Measurements from ENCODE around the gene RAB19.
"Not testable (repeated sequence)": the region's sequence is repeated elsewhere in the genome, so short reads cannot be mapped to it uniquely, and the experiment has no call there.

Gene RAB19

GRCh38 chr7:140404565-140405065, 757 bp downstream of the RAB19 start:
- H3K27me3 ChIP-seq (replicated peaks; ENCODE audit: control insufficient read depth, insufficient read depth, low read length), result peaks cover 8% of the 10 kb centered on the region
- peaks cover 26% of the 10 kb centered on the region for H3K4me1 ChIP-seq (ENCODE audit: control insufficient read depth, insufficient read depth, low read length)
- peak; percentile 52 for DNase-seq (ENCODE audit: low read depth)
- H3K36me3 ChIP-seq (ENCODE audit: control insufficient read depth, insufficient read depth, low read length, severe bottlenecking), result no peaks in the 10 kb centered on the region
- peak overlapping the region; percentile 64 for H3K4me3 ChIP-seq (ENCODE audit: low read length)
- no peak overlapping the region for H3K9ac ChIP-seq (ENCODE audit: low read length)
- H3K9me3 ChIP-seq (ENCODE audit: control insufficient read depth, low read length), result no peaks in the 10 kb centered on the region

GRCh38 chr7:140415361-140415760, 11.5 kb downstream of the RAB19 start:
- no peak overlapping the region for H3K4me3 ChIP-seq (ENCODE audit: low read length)
- H3K27me3 ChIP-seq (replicated peaks; ENCODE audit: control insufficient read depth, insufficient read depth, low read length), result peaks cover 2% of the 10 kb centered on the region
- no peak overlapping the region for H3K9ac ChIP-seq (ENCODE audit: low read length)
- H3K36me3 ChIP-seq (ENCODE audit: control insufficient read depth, insufficient read depth, low read length, severe bottlenecking), result no peaks in the 10 kb centered on the region
- peaks cover 5% of the 10 kb centered on the region for H3K4me1 ChIP-seq (ENCODE audit: control insufficient read depth, insufficient read depth, low read length)
- DNase-seq (ENCODE audit: low read depth), result no peak
- H3K9me3 ChIP-seq (ENCODE audit: control insufficient read depth, low read length), result peaks cover 3% of the 10 kb centered on the region

- not testable (repeated sequence) for H3K4me1 ChIP-seq (ENCODE audit: control insufficient read depth, insufficient read depth, low read length); H3K4me3 ChIP-seq (ENCODE audit: low read length); H3K36me3 ChIP-seq (ENCODE audit: control insufficient read depth, insufficient read depth, low read length, severe bottlenecking); H3K27me3 ChIP-seq (replicated peaks; ENCODE audit: control insufficient read depth, insufficient read depth, low read length); H3K9me3 ChIP-seq (ENCODE audit: control insufficient read depth, low read length); DNase-seq (ENCODE audit: low read depth); H3K9ac ChIP-seq (ENCODE audit: low read length)
Measured at GRCh38 chr7:140415816-140416215, 12.0 kb downstream of the RAB19 start.

- Histone ChIP-seq H3K9ac (ENCODE audit: low read length) (no peak overlapping the region), H3K9me3 (ENCODE audit: control insufficient read depth, low read length) (peaks cover 3% of the 10 kb centered on the region), H3K27me3 (replicated peaks; ENCODE audit: control insufficient read depth, insufficient read depth, low read length) (peaks cover 2% of the 10 kb centered on the region), H3K4me1 (ENCODE audit: control insufficient read depth, insufficient read depth, low read length) (peaks cover 5% of the 10 kb centered on the region), H3K36me3 (ENCODE audit: control insufficient read depth, insufficient read depth, low read length, severe bottlenecking) (no peaks in the 10 kb centered on the region), H3K4me3 (ENCODE audit: low read length) (no peak overlapping the region)
- DNase-seq (ENCODE audit: low read depth), result no peak
Measured at GRCh38 chr7:140416560-140416959, 12.7 kb downstream of the RAB19 start.

- H3K4me3 ChIP-seq (ENCODE audit: low read length), result no peak overlapping the region
- no peak for DNase-seq (ENCODE audit: low read depth)
- H3K9ac ChIP-seq (ENCODE audit: low read length), result no peak overlapping the region
- H3K27me3 ChIP-seq (replicated peaks; ENCODE audit: control insufficient read depth, insufficient read depth, low read length), result peaks cover 2% of the 10 kb centered on the region
- H3K36me3 ChIP-seq (ENCODE audit: control insufficient read depth, insufficient read depth, low read length, severe bottlenecking), result no peaks in the 10 kb centered on the region
- peaks cover 3% of the 10 kb centered on the region for H3K9me3 ChIP-seq (ENCODE audit: control insufficient read depth, low read length)
- peaks cover 5% of the 10 kb centered on the region for H3K4me1 ChIP-seq (ENCODE audit: control insufficient read depth, insufficient read depth, low read length)
Measured at GRCh38 chr7:140417456-140418155, 13.7 kb downstream of the RAB19 start.

GRCh38 chr7:140418156-140418472, 14.3 kb downstream of the RAB19 start:
- H3K9me3 ChIP-seq (ENCODE audit: control insufficient read depth, low read length); H3K27me3 ChIP-seq (replicated peaks; ENCODE audit: control insufficient read depth, insufficient read depth, low read length); H3K4me1 ChIP-seq (ENCODE audit: control insufficient read depth, insufficient read depth, low read length); H3K9ac ChIP-seq (ENCODE audit: low read length); H3K4me3 ChIP-seq (ENCODE audit: low read length); H3K36me3 ChIP-seq (ENCODE audit: control insufficient read depth, insufficient read depth, low read length, severe bottlenecking); DNase-seq (ENCODE audit: low read depth): not testable (repeated sequence)

GRCh38 chr7:140418653-140419052, 14.8 kb downstream of the RAB19 start:
- Histone ChIP-seq H3K27me3 (replicated peaks; ENCODE audit: control insufficient read depth, insufficient read depth, low read length) (peaks cover 2% of the 10 kb centered on the region), H3K36me3 (ENCODE audit: control insufficient read depth, insufficient read depth, low read length, severe bottlenecking) (no peaks in the 10 kb centered on the region), H3K9me3 (ENCODE audit: control insufficient read depth, low read length) (no peaks in the 10 kb centered on the region), H3K4me1 (ENCODE audit: control insufficient read depth, insufficient read depth, low read length) (peaks cover 5% of the 10 kb centered on the region), H3K4me3 (ENCODE audit: low read length) (no peak overlapping the region), H3K9ac (ENCODE audit: low read length) (no peak overlapping the region)
- no peak for DNase-seq (ENCODE audit: low read depth)

- Histone ChIP-seq H3K9ac (ENCODE audit: low read length) (no peak overlapping the region), H3K9me3 (ENCODE audit: control insufficient read depth, low read length) (no peaks in the 10 kb centered on the region), H3K4me3 (ENCODE audit: low read length) (no peak overlapping the region), H3K27me3 (replicated peaks; ENCODE audit: control insufficient read depth, insufficient read depth, low read length) (peaks cover under 1% of the 10 kb centered on the region), H3K4me1 (ENCODE audit: control insufficient read depth, insufficient read depth, low read length) (no peaks in the 10 kb centered on the region), H3K36me3 (ENCODE audit: control insufficient read depth, insufficient read depth, low read length, severe bottlenecking) (no peaks in the 10 kb centered on the region)
- no peak for DNase-seq (ENCODE audit: low read depth)
Measured at GRCh38 chr7:140421521-140421920, 17.7 kb downstream of the RAB19 start.

- no peaks in the 10 kb centered on the region for H3K4me1 ChIP-seq (ENCODE audit: control insufficient read depth, insufficient read depth, low read length)
- H3K4me3 ChIP-seq (ENCODE audit: low read length), result no peak overlapping the region
- no peaks in the 10 kb centered on the region for H3K27me3 ChIP-seq (replicated peaks; ENCODE audit: control insufficient read depth, insufficient read depth, low read length)
- no peaks in the 10 kb centered on the region for H3K36me3 ChIP-seq (ENCODE audit: control insufficient read depth, insufficient read depth, low read length, severe bottlenecking)
- no peaks in the 10 kb centered on the region for H3K9me3 ChIP-seq (ENCODE audit: control insufficient read depth, low read length)
- H3K9ac ChIP-seq (ENCODE audit: low read length), result no peak overlapping the region
- DNase-seq (ENCODE audit: low read depth), result no peak
Measured at GRCh38 chr7:140423501-140423900, 19.6 kb downstream of the RAB19 start.

GRCh38 chr7:140425718-140426117, 21.9 kb downstream of the RAB19 start:
- Histone ChIP-seq H3K4me3 (ENCODE audit: low read length) (no peak overlapping the region), H3K27me3 (replicated peaks; ENCODE audit: control insufficient read depth, insufficient read depth, low read length) (peaks cover 6% of the 10 kb centered on the region), H3K9ac (ENCODE audit: low read length) (no peak overlapping the region), H3K4me1 (ENCODE audit: control insufficient read depth, insufficient read depth, low read length) (no peaks in the 10 kb centered on the region), H3K36me3 (ENCODE audit: control insufficient read depth, insufficient read depth, low read length, severe bottlenecking) (no peaks in the 10 kb centered on the region), H3K9me3 (ENCODE audit: control insufficient read depth, low read length) (no peaks in the 10 kb centered on the region)
- no peak for DNase-seq (ENCODE audit: low read depth)

- Histone ChIP-seq H3K4me1 (ENCODE audit: control insufficient read depth, insufficient read depth, low read length) (no peaks in the 10 kb centered on the region), H3K4me3 (ENCODE audit: low read length) (no peak overlapping the region), H3K27me3 (replicated peaks; ENCODE audit: control insufficient read depth, insufficient read depth, low read length) (peaks cover 6% of the 10 kb centered on the region), H3K9me3 (ENCODE audit: control insufficient read depth, low read length) (no peaks in the 10 kb centered on the region), H3K9ac (ENCODE audit: low read length) (no peak overlapping the region), H3K36me3 (ENCODE audit: control insufficient read depth, insufficient read depth, low read length, severe bottlenecking) (no peaks in the 10 kb centered on the region)
- no peak for DNase-seq (ENCODE audit: low read depth)
Measured at GRCh38 chr7:140426130-140426529, 22.3 kb downstream of the RAB19 start.

GRCh38 chr7:140433396-140433795, 29.5 kb downstream of the RAB19 start:
- Histone ChIP-seq H3K4me3 (ENCODE audit: low read length) (no peak overlapping the region), H3K27me3 (replicated peaks; ENCODE audit: control insufficient read depth, insufficient read depth, low read length) (peaks cover 6% of the 10 kb centered on the region), H3K9me3 (ENCODE audit: control insufficient read depth, low read length) (no peaks in the 10 kb centered on the region), H3K36me3 (ENCODE audit: control insufficient read depth, insufficient read depth, low read length, severe bottlenecking) (no peaks in the 10 kb centered on the region), H3K9ac (ENCODE audit: low read length) (no peak overlapping the region), H3K4me1 (ENCODE audit: control insufficient read depth, insufficient read depth, low read length) (no peaks in the 10 kb centered on the region)
- DNase-seq (ENCODE audit: low read depth), result no peak
